HepG2 (cell line): ENCODE results near the gene CABLES1. TPM values are rescaled to one million over a fixed set of nuclear protein-coding genes. Genes with fewer than 3 reads are reported as not detected.

ENCODE experiments used
- ATAC-seq: fragments of 200-7000 bp; cut with Tn5 transposase; 3 replicates; pipeline ENCODE4 v1.9.1; 2020; ENCODE audit warnings: mild to moderate bottlenecking, moderate library complexity
- BruUV-seq: library from RNA; stranded (reverse); fragments of 400-500 nt; replicated peaks from 2 replicates; lab custom pipeline; 2021; lab: Mats Ljungman, UMichigan
- CTCF ChIA-PET: fragments of 300-600 bp; formaldehyde crosslinking; extraction: SDS; loops from one replicate; lab custom pipeline; 2021; ENCODE audit warnings: low total read pairs, inconsistent platforms, low intra/inter-chr PET ratio; lab: Yijun Ruan, JAX
- POLR2A ChIA-PET: fragments of 350-600 bp; sonication (Branson Sonifier 250); formaldehyde crosslinking; loops from one replicate; lab custom pipeline; 2020; ENCODE audit warnings: antibody characterized with exemption, inconsistent platforms; lab: Yijun Ruan, JAX
- DNase-seq: peaks from one replicate; pipeline ENCODE4 v3.0.0-alpha.2; 2015; ENCODE audit warnings: low spot score
- FAIRE-seq: peaks from 3 replicates; lab custom pipeline; 2011; peaks lifted over from hg19 to GRCh38; lab: Jason Lieb, UNC
- H2AFZ ChIP-seq: one replicate; pipeline ENCODE4 v1.6.1; 2011; ENCODE audit warnings: low read length, inconsistent platforms
- H3K27ac ChIP-seq: fragments of 300-600 bp; 3 replicates; pipeline ENCODE4 v1.8.0; 2011; ENCODE audit warnings: mixed run types, mild to moderate bottlenecking, mixed read lengths, low read length, inconsistent platforms; ENCODE audit not compliant: insufficient read depth; ENCODE audit errors: extremely low read length
- H3K27me3 ChIP-seq, 2 experiments: fragments of 200-600 bp in 1 of 2; 2 replicates in 1 of 2; 3 replicates in 1 of 2; pipeline versions ENCODE4 v1.6.0 to v1.8.0; 2011; ENCODE audit warnings: low read length in 2 of 2, mild to moderate bottlenecking in 2 of 2, moderate library complexity in 2 of 2, inconsistent platforms in 1 of 2; ENCODE audit not compliant: insufficient read depth in 2 of 2, control insufficient read depth in 1 of 2
- H3K36me3 ChIP-seq, 2 experiments: fragments of 200-600 bp in 1 of 2; replicated peaks in 1 of 2; 2 replicates in 1 of 2; 3 replicates in 1 of 2; pipeline versions ENCODE4 v1.5.1 to v1.8.0; 2011; ENCODE audit warnings: low read length in 2 of 2, inconsistent platforms in 1 of 2; ENCODE audit not compliant: insufficient read depth in 2 of 2, control insufficient read depth in 1 of 2
- H3K4me1 ChIP-seq: 2 replicates; pipeline ENCODE4 v1.5.1; 2012; ENCODE audit warnings: low read length, inconsistent platforms; ENCODE audit not compliant: insufficient read depth
- H3K4me2 ChIP-seq: 2 replicates; pipeline ENCODE4 v1.6.0; 2011; ENCODE audit warnings: low read depth, low read length, inconsistent platforms
- H3K4me3 ChIP-seq, 3 experiments: fragments of 200-600 bp in 1 of 3; sonication (generic), shearing (Covaris generic) in 1 of 3; replicated peaks in 1 of 3; 2 replicates each; pipeline ENCODE4 v1.5.1; 2011 to 2016; ENCODE audit warnings: low read length in 3 of 3, inconsistent platforms in 2 of 3, low read depth in 2 of 3, mild to moderate bottlenecking in 2 of 3, control low read depth in 1 of 3, mixed read lengths in 1 of 3; ENCODE audit not compliant: insufficient read depth in 1 of 3
- H3K79me2 ChIP-seq: one replicate; pipeline ENCODE4 v1.6.1; 2011; ENCODE audit warnings: low read length, inconsistent platforms; ENCODE audit not compliant: insufficient read depth
- H3K9ac ChIP-seq: 2 replicates; pipeline ENCODE4 v1.6.0; 2011; ENCODE audit warnings: mild to moderate bottlenecking, low read depth, low read length, inconsistent platforms; ENCODE audit not compliant: insufficient read depth
- H3K9me3 ChIP-seq: 2 replicates; pipeline ENCODE4 v1.5.1; 2012; ENCODE audit warnings: mild to moderate bottlenecking, low read length
- H4K20me1 ChIP-seq: 2 replicates; pipeline ENCODE4 v1.6.0; 2011; ENCODE audit warnings: inconsistent platforms, mild to moderate bottlenecking, low read length, moderate library complexity; ENCODE audit not compliant: insufficient read depth
- CTCF ChIP-seq: sonication (generic); formaldehyde crosslinking; IDR thresholded peaks from 2 replicates; pipeline ENCODE4 v1.5.0; 2020; ENCODE audit warnings: mild to moderate bottlenecking, missing genetic modification reagents, moderate library complexity
- FOXJ3 ChIP-seq: sonication (generic); formaldehyde crosslinking; IDR thresholded peaks from 2 replicates; pipeline ENCODE4 v1.4.0; 2020; ENCODE audit warnings: missing genetic modification reagents, mild to moderate bottlenecking, borderline replicate concordance
- HNF1A ChIP-seq, 2 experiments: sonication (generic) in 1 of 2; formaldehyde crosslinking in 1 of 2; IDR thresholded peaks; 2 replicates each; pipeline versions ENCODE4 v1.4.0 to v1.6.1; 2016 to 2020; ENCODE audit warnings: borderline replicate concordance in 1 of 2, low read depth in 1 of 2, mild to moderate bottlenecking in 1 of 2, missing genetic modification reagents in 1 of 2
- HNRNPLL ChIP-seq: fragments of 200-400 bp; formaldehyde crosslinking; IDR thresholded peaks from 2 replicates; pipeline ENCODE4 v1.6.1; 2017; ENCODE audit warnings: mild to moderate bottlenecking, low read depth, low read length; ENCODE audit not compliant: poor library complexity, severe bottlenecking
- IKZF5 ChIP-seq: IDR thresholded peaks from 2 replicates; pipeline ENCODE4 v1.6.1; 2018; ENCODE audit warnings: missing genetic modification reagents, mild to moderate bottlenecking, missing compliant biosample characterization
- KDM3A ChIP-seq: IDR thresholded peaks from 2 replicates; pipeline ENCODE4 v1.6.1; 2018; ENCODE audit warnings: low read depth, missing compliant biosample characterization
- MAX ChIP-seq: IDR thresholded peaks from 2 replicates; pipeline ENCODE4 v1.6.1; 2012; ENCODE audit warnings: inconsistent platforms
- MXD3 ChIP-seq: IDR thresholded peaks from 2 replicates; pipeline ENCODE4 v1.6.1; 2016; ENCODE audit warnings: mild to moderate bottlenecking, missing biosample characterization, missing genetic modification reagents
- TRIM24 ChIP-seq: sonication (generic); formaldehyde crosslinking; IDR thresholded peaks from 2 replicates; pipeline ENCODE4 v1.8.0; 2022; ENCODE audit warnings: mild to moderate bottlenecking, missing genetic modification reagents
- ZBTB1 ChIP-seq: sonication (generic); formaldehyde crosslinking; IDR thresholded peaks from 2 replicates; pipeline ENCODE4 v1.4.0; 2020; ENCODE audit warnings: missing genetic modification reagents, borderline replicate concordance
- ZC3H4 ChIP-seq: sonication (generic); formaldehyde crosslinking; IDR thresholded peaks from 2 replicates; pipeline ENCODE4 v1.4.0; 2020; ENCODE audit warnings: missing genetic modification reagents, borderline replicate concordance
- ZFP36 ChIP-seq: fragments of 150-350 bp; IDR thresholded peaks from 2 replicates; pipeline ENCODE4 v1.6.1; 2018; ENCODE audit warnings: borderline replicate concordance, low read length, low read depth; ENCODE audit not compliant: partially characterized antibody
- ZNF530 ChIP-seq: sonication (generic); formaldehyde crosslinking; IDR thresholded peaks from 2 replicates; pipeline ENCODE4 v1.5.0; 2020; ENCODE audit warnings: low read depth, mild to moderate bottlenecking, missing genetic modification reagents
- ZNF547 ChIP-seq: sonication (generic); formaldehyde crosslinking; IDR thresholded peaks from 2 replicates; pipeline ENCODE4 v1.5.1; 2020; ENCODE audit warnings: mild to moderate bottlenecking, missing genetic modification reagents
- ZNF550 ChIP-seq: sonication (generic); formaldehyde crosslinking; IDR thresholded peaks from 2 replicates; pipeline ENCODE4 v1.4.0; 2020; ENCODE audit warnings: mild to moderate bottlenecking, missing genetic modification reagents, borderline replicate concordance
- WGBS: methylation state at CpG from one replicate; pipeline ENCODE4 v1.1.6; 2017; ENCODE audit warnings: low lambda C conversion rate; 5-methylcytosine and 5-hydroxymethylcytosine counted together
- in situ Hi-C: cut with HindIII; loops from 2 replicates; pipeline ENCODE4 v1.10.0; 2017; ENCODE audit warnings: low pct_unique_long_range_greater_than_20kb; ENCODE audit not compliant: extremely low pct_ligation_motif_present
- intact Hi-C: fragments of 100-400 bp; cut with micrococcal nuclease; formaldehyde crosslinking; loops from one replicate; pipeline ENCODE4 v1.10.0; 2022; ENCODE audit not compliant: unreplicated experiment
- polyA plus RNA-seq, 8 experiments: library from polyadenylated mRNA; depleted of rRNA in 3 of 8; stranded (reverse) in 7 of 8; unstranded in 1 of 8; fragments of >200 nt; fragmentation: Illumina TruSeq in 4 of 8; extraction: Trizol in 4 of 8; gene quantifications; 2 replicates each; pipeline versions ENCODE4 v1.2.1 to v1.2.3, GENCODE V29; 2011 to 2016; ENCODE audit warnings: low read depth in 4 of 8, missing spikeins in 1 of 8, mixed read lengths in 1 of 8; ENCODE audit not compliant: insufficient read depth in 1 of 8
- total RNA-seq, 5 experiments: library from RNA; depleted of rRNA; stranded (reverse); fragments of >200 nt; fragmentation: Illumina TruSeq; extraction: Trizol; gene quantifications; 2 replicates each; pipeline ENCODE4 v1.2.3, GENCODE V29; 2016; ENCODE audit warnings: low read depth in 1 of 5

Gene CABLES1
- total and polyA plus RNA-seq, 2 of the 13 experiments (the other 11 are each of a cell fraction or from before 2014, with no cell fraction given): 14.7 to 25.8 TPM

GRCh38 chr18:23220355-23220754 is 85.1 kb downstream of the CABLES1 start:
- no peaks in the 10 kb centered on the region for H3K27me3 ChIP-seq
- no peaks in the 10 kb centered on the region for H3K79me2 ChIP-seq
- CTCF ChIA-PET: no interaction called here
- H3K4me1 ChIP-seq: no peaks in the 10 kb centered on the region
- in situ Hi-C loops (no loop called here), intact Hi-C loops (no loop called here)
- no peak overlapping the region for H3K4me2 ChIP-seq
- no peak overlapping the region for H3K4me3 ChIP-seq
- BruUV-seq: no TSS peak
- FAIRE-seq (no peak), ATAC-seq (no peak), DNase-seq (no peak)
- no peak overlapping the region for H3K9ac ChIP-seq
- no peak overlapping the region for H3K27ac ChIP-seq
- H2AFZ ChIP-seq: no peak overlapping the region
- WGBS: 88% methylated on average over 5 of the region's 8 CpGs
- H3K9me3 ChIP-seq: no peaks in the 10 kb centered on the region
- no peaks in the 10 kb centered on the region for H4K20me1 ChIP-seq
- peaks cover 11 to 41% of the 10 kb centered on the region in 2 experiments; a peak in 4 of 5 replicates for H3K36me3 ChIP-seq
- POLR2A ChIA-PET: no interaction called here
- TF ChIP-seq ZNF550: no peak
- TF ChIP-seq ZNF547 (CRISPR knock-in tag): no peak
- no peak for TF ChIP-seq MAX
- TF ChIP-seq ZNF530 (CRISPR knock-in tag): no peak
- TF ChIP-seq HNF1A (IDR thresholded peaks at IDR 0.05; ENCODE audit: low read depth): no peak
- no peak for TF ChIP-seq HNF1A (CRISPR knock-in tag; IDR thresholded peaks at IDR 0.05; ENCODE audit: borderline replicate concordance)
- TF ChIP-seq KDM3A (CRISPR knock-in tag): no peak
- TF ChIP-seq ZBTB1 (CRISPR knock-in tag): no peak
- TF ChIP-seq ZC3H4 (CRISPR knock-in tag): no peak
- TF ChIP-seq HNRNPLL: no peak
- TF ChIP-seq FOXJ3 (CRISPR knock-in tag): no peak
- no peak for TF ChIP-seq IKZF5
- no peak for TF ChIP-seq CTCF (CRISPR knock-in tag)
- no peak for TF ChIP-seq TRIM24 (CRISPR knock-in tag)
- TF ChIP-seq MXD3 (CRISPR knock-in tag): no peak
- no peak for TF ChIP-seq ZFP36
